Measurements from ENCODE around the gene BEND3.
"Not testable (repeated sequence)": the region's sequence is repeated elsewhere in the genome, so short reads cannot be mapped to it uniquely, and the experiment has no call there.

The BEND3 gene

GRCh38 chr6:107026965-107027364, 88.3 kb downstream of the BEND3 start:
- FAIRE-seq, result no peak

- FAIRE-seq, result no peak
Measured at GRCh38 chr6:107021446-107022185, 93.7 kb downstream of the BEND3 start.

GRCh38 chr6:107020239-107020638, 95.1 kb downstream of the BEND3 start:
- FAIRE-seq, result no peak

GRCh38 chr6:107019628-107020027, 95.7 kb downstream of the BEND3 start:
- FAIRE-seq, result not testable (repeated sequence)

GRCh38 chr6:107019047-107019446, 96.3 kb downstream of the BEND3 start:
- no peak for FAIRE-seq

Data from G401.6 (cell line).